HG03103 (cell line): ENCODE results near the gene EXOSC10.
"Not testable (repeated sequence)": the region's sequence is repeated elsewhere in the genome, so short reads cannot be mapped to it uniquely, and the experiment has no call there.

Experiments
- ATAC-seq: cut with Tn5 transposase; IDR thresholded peaks from one replicate; pipeline ENCODE4 v1.9.1; 2021; ENCODE audit warnings: low read depth; ENCODE audit not compliant: unreplicated experiment

EXOSC10 gene

GRCh38 chr1:11045428-11046269 is 54.0 kb downstream of the EXOSC10 start:
- ATAC-seq, result no peak

DNA sequence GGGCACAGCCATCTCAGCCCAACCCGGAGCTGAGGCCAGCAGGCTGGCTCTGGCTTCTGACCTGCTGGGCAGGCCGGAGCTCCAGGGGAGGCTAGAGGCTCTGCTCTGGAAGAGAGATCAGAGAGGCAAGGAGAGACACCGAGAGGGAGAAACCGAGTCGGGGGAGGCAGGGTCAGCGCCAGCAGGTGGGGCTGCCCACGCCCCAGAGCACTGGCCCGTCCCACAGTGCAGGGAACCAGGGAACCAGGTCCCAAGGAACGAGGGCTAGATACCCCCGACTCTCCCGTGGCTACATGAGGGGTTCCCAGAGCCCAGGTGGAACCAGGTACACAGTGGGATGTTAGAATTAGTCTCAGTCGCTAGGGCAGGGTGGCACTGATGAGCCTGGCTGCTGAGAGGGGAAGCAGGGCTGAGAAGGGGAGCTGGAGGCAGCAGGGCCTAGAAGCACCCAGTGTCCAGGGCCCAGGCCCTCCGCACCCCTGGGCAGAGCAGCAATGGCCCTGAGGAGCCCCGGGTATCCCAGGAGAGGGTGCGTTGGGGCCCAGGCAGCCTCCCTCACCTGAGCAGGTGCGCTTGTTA is 54.7 kb downstream of the EXOSC10 start:
- no peak for ATAC-seq

DNA sequence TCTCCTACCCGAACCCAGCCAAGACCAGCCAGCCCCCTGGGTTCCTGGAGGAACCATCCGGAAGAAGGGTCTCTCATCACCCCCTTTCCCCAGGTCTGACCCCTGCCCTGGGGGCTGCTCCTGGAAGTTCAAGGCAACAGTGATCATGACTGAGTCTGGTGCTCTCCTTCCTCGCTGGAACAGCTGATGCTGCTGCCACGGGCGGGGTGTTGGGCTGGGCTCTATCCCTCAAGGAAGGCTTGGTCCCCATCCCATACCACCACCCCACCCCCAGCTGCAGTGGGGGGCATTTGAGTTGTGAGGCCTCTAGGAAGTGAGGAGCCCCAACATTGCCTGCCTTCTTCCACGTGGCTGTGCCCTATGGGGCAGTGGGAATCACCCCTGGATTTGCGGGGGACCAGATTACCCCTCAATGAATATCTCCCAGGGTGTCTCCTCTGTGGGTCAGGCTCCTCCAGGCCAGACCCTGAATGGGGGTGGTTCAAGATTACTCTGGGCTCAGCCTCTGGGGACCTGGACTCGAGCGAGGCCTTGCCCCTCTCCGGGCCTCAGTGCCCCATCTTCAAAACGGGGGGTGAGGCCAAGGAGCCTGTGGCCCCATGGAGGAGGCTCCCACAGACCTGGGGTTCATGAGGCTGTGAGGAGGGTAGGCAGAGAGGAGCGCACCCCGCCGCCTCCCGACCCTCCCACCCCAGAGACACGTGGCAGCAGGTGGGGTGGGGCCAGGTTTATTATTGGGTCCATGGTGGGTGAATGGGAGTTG is 55.4 kb downstream of the EXOSC10 start:
- ATAC-seq, result no peak

DNA sequence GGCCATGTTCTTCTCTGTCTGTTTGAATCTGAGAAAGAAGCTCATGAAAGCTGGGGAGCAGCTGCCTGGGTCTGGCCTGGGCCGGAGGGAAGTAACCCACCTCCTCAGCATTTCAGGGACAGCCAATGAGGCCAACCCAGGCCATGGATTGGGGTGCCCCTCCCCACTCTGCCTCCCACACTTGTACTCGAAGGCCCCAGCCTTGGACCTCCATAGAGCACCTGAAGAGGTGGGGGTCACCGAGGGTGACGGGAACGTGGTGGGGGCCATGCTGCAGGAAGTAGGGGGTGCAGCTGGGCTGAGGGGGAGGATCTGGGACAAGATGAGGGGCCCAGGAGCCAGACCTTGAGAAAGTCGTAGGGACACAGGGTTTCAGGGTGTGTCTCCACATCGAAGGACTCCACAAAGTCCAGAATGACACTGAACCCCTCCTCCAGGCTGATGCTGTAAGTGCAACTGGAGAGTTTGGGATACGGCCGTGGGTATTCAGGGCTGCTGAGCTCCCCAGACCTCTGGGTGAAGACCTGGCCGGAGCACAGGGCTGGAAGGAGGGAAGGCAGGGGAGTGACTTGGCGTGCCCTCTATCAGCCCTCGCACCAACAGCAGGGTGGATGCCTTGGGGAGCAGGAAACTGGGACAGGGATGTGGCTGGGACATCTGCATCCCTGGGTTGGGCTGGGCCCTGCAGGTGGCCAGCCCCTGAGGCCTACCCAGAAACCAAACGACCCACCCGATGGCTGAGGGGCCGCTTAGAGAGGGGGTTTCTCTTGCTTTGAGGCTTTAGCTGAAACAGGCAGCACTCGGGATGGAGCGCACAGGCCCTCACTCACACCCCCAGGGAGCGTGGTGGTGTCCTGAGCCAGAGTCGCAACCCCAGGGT is 56.4 kb downstream of the EXOSC10 start:
- ATAC-seq, result no peak

DNA sequence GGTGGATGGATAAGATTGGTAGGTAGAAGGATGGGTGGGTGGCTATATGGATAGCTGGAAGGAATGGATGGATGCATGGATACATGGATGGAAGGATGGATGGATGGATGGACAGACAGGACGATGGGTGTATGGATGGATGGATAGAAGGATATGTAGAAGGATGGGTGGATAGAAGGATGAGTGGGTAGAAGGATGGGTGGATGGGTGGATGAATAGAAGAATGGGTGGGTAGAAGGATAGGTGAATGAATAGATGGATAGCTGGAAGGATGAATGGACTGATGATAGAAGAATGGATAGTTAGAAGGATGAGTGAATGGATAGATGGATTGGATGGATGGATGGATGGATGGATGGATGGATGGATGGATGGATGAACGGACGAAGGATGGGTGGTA is 57.6 kb downstream of the EXOSC10 start:
- ATAC-seq, result no peak

GRCh38 chr1:11041048-11041447 is 58.6 kb downstream of the EXOSC10 start:
- no peak for ATAC-seq

DNA sequence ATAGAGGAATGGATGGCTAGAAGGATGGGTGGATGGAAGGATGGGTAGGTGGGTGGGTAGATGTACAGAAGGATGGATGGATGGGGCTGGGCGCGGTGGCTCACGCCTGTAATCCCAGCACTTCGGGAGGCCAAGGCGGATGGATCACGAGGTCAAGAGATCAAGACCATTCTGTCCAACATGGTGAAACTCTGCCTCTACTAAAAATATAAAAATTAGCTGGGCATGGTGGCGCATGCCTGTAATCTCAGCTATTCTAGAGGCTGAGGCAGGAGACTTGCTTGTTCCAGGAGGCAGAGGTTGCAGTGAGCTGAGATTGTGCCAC is 59.6 kb downstream of the EXOSC10 start:
- not testable (repeated sequence) for ATAC-seq

DNA sequence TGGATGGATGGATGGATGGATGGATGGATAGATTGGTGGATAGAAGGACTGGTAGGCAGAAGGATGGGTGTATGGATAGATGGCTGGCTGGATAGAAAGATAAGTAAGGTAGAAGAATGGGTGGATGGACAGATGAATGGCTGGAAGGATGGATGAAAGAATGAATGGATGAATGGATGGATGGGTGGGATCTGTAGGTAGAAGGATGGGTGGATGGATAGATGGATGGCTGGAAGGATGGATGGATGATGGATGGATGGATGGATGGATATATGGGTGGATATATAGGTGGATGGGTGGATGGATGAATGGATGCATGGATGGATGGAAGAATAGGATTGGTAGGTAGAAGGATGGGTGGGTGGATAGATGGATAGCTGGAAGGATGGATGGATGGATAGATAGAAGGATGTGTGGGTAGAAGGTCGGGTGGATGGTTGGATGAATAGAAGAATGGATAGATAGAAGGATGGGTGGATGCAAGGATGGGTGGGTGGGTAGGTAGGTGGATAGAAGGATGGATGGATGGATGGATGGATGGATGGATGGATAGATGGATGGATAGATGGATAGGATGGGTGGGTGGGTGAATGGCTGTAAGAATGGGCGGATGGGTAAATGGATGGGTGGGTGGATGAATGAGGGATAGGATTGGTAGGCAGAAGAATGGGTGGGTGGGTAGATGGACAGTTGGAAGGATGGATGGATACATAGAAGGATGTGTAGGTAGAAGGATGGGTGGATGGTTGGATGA is 60.1 kb downstream of the EXOSC10 start:
- no peak for ATAC-seq

- ATAC-seq, result no peak
Measured at GRCh38 chr1:11037740-11038182, 61.9 kb downstream of the EXOSC10 start.

DNA sequence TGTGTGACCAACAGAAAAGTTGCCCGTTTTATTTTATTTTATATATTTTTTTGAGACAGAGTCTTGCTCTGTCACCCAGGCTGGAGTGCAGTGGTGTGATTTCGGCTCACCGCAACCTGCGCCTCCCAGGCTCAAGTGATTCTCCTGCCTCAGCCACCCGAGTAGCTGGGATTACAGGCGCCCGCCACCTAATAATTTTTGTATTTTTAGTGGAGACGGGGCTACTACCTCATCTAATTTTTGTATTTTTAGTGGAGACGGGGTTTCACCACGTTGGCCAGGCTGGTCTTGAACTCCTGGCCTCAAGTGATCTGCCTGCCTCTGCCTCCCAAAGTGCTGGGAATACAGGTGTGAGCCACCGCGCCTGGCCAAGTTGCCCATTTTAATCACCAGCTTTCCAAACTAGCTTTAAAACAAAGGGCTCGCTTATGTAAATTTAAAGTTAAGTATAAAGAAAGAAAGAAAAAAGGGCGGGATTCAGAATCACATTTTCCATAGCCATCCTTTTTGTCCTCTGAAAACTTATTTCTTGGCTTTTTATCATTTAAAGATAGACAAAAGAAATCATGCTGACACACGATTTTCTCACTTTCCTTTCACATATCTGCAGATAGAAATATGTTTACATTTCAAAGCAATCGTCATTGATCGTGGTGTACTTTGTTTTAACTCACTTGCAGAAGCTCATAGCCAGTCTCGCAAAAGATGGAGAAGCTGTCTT is 62.5 kb downstream of the EXOSC10 start:
- ATAC-seq, result not testable (repeated sequence)

GRCh38 chr1:11031624-11032262 is 67.9 kb downstream of the EXOSC10 start:
- ATAC-seq, result no peak

- ATAC-seq, result no peak
Measured at GRCh38 chr1:11030865-11031264, 68.8 kb downstream of the EXOSC10 start.

DNA sequence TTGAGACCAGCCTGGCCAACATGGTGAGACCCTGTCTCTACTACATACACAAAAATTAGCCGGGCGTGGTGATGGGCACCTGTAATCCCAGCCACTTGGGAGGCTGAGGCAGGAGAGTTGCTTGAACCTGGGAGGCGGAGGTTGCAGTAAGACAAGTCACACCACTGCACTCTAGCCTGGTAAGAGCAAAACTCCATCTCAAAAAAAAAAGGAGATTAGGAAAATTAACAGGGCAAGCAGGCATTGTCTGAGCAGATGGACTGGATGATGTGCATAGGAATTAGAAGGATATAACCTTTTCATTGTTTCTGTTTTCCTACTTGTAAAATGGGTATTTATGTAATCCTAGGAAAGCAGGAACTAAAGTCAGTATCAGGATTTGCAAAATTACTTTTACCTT is 71.7 kb downstream of the EXOSC10 start:
- no peak for ATAC-seq

GRCh38 chr1:11027316-11027715 is 72.4 kb downstream of the EXOSC10 start:
- ATAC-seq, result no peak

GRCh38 chr1:11026903-11027302 is 72.8 kb downstream of the EXOSC10 start:
- no peak for ATAC-seq

DNA sequence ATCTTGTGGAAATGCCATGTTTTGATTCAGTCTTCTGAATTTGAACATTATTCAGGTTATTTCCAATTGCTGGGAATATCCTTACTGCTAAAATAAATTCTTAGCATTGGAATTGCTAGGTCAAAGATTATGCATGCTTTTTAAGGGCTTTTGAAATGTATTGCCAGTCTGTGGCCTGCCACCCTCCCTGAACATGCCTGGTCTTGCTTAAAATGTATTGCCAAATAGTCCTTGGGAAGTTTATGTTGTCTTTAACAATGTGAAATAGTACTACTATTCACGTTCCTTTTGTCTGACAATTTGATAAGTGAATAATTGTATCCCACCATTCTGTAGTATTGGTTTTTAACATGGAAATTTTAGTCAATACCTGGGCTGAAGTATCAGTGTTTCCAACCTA is 73.6 kb downstream of the EXOSC10 start:
- no peak for ATAC-seq

DNA sequence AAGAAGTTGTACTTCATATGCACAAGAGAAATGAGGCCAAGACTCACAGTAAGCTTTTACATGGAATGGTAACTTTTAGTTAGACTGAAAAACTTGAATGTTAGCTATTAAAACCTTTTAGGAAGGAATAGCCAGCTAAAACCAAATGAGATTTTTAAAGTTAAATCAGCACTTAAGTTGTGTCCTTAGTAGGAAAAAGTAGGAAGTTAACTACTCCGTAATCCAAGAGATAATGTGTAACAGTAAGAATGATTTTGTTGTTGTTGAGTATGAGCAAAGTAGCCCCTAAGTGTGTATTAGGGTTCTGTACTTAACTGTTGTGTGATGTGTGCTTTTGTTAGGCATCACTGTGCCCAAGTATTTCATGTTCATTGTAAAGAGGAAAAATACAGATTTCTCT is 74.1 kb downstream of the EXOSC10 start:
- ATAC-seq, result no peak

DNA sequence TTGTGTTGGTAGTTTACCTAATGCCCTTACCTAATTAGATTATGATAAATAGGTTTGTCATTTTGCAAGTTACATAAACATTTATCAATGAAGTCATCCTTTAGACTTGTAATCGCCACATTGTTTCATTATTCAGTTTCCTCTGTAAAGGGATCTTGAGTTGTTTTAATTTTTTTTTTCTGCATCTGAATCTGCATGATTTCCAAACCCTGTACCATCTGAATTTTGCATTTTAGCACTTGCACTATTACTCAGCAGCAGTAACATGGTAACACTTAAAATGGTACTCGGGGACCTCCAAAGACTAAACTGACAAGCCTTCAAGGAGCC is 74.8 kb downstream of the EXOSC10 start:
- no peak for ATAC-seq
